ENCODE results near the gene QPCTL. TPM values are rescaled to one million over a fixed set of nuclear protein-coding genes. Genes with fewer than 3 reads are reported as not detected.

The QPCTL gene
- total RNA-seq, 1 donor from 2014 or later: 11.9 TPM

DNA sequence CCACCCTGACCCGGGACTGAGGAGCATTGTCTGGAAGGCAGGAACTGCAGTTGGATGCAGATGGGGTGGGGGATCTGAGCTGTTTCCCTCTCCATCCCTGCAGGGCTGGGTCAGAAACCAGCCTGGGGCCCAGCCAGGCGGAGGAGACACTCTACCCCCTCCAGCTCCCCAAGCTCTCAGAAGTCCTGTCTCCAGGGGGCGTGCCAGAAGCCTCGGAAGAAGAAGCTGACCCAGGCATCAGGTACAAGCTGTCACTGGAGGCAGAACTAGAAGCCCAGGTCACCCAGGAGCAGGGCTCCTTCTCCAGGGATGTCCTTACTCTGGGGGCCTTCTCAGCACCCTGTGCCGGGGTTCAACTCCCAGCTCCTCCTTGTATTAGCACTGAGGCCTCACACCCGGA is 61.1 kb downstream of the QPCTL start:
- Mint-ChIP-seq H3K36me3 (ENCODE audit: low read depth) (no peaks in the 10 kb centered on the region), H3K4me1 (ENCODE audit: low read depth) (no peaks in the 10 kb centered on the region), H3K27me3 (ENCODE audit: low read depth) (no peaks in the 10 kb centered on the region), H3K27ac (ENCODE audit: unreplicated experiment) (no peak overlapping the region), H3K4me3 (ENCODE audit: unreplicated experiment) (no peak overlapping the region), H3K9me3 (ENCODE audit: low read depth) (no peaks in the 10 kb centered on the region)
- TF ChIP-seq, protein P1, sequence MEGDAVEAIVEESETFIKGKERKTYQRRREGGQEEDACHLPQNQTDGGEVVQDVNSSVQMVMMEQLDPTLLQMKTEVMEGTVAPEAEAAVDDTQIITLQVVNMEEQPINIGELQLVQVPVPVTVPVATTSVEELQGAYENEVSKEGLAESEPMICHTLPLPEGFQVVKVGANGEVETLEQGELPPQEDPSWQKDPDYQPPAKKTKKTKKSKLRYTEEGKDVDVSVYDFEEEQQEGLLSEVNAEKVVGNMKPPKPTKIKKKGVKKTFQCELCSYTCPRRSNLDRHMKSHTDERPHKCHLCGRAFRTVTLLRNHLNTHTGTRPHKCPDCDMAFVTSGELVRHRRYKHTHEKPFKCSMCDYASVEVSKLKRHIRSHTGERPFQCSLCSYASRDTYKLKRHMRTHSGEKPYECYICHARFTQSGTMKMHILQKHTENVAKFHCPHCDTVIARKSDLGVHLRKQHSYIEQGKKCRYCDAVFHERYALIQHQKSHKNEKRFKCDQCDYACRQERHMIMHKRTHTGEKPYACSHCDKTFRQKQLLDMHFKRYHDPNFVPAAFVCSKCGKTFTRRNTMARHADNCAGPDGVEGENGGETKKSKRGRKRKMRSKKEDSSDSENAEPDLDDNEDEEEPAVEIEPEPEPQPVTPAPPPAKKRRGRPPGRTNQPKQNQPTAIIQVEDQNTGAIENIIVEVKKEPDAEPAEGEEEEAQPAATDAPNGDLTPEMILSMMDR (IDR thresholded peaks at IDR 0.05): no peak
- no peak for DNase-seq (ENCODE audit: low spot score)

Small RNA genes lying within 50 kb of the gene (microRNA-seq; reads per million reads assigned to microRNA genes)
- not detected for gene MIR642A (ENCODE audit: borderline number of aligned reads)
- not detected for gene MIR642B (ENCODE audit: borderline number of aligned reads)

Other genes with a start within 250 kb of the QPCTL start
- gene FOSB, start 224.7 kb upstream of the QPCTL start, total RNA-seq: 25.5 to 50.9 TPM (median 43.8 TPM) in 3 replicates
- gene RTN2, start 195.6 kb upstream of the QPCTL start, total RNA-seq: 11.5 to 16.0 TPM (median 13.7 TPM) in 3 replicates
- gene PPM1N, start 194.2 kb upstream of the QPCTL start, total RNA-seq: 0.52 to 0.63 TPM in 2 of 3 replicates, not detected in the other
- 65.6 to 145 TPM (median 142 TPM) in 3 replicates for gene VASP, start 185.2 kb upstream of the QPCTL start, total RNA-seq
- 14.8 to 19.8 TPM (median 14.8 TPM) in 3 replicates for gene OPA3, start 107.9 kb upstream of the QPCTL start, total RNA-seq
- gene GPR4, start 90.5 kb upstream of the QPCTL start, total RNA-seq: not detected in 3 replicates
- 20.5 to 28.3 TPM (median 22.4 TPM) in 3 replicates for gene EML2, start 53.3 kb upstream of the QPCTL start, total RNA-seq
- 0.41 to 2.4 TPM (median 1.3 TPM) in 3 replicates for gene GIPR, start 24.4 kb upstream of the QPCTL start, total RNA-seq
- 310 to 361 TPM (median 314 TPM) in 3 replicates for gene SNRPD2, start 713 bp upstream of the QPCTL start, total RNA-seq
- 12.7 to 14.8 TPM (median 14.3 TPM) in 3 replicates for gene FBXO46, start 38.2 kb downstream of the QPCTL start, total RNA-seq
- gene MEIOSIN, start 40.8 kb downstream of the QPCTL start, total RNA-seq: not detected in 3 replicates
- gene SIX5, start 76.6 kb downstream of the QPCTL start, total RNA-seq: 29.3 to 33.8 TPM (median 33.0 TPM) in 3 replicates
- 95.0 to 176 TPM (median 162 TPM) in 3 replicates for gene DMPK, start 89.8 kb downstream of the QPCTL start, total RNA-seq
- gene DMWD, start 100.2 kb downstream of the QPCTL start, total RNA-seq: 77.6 to 83.0 TPM (median 79.4 TPM) in 3 replicates
- gene RSPH6A, start 122.6 kb downstream of the QPCTL start, total RNA-seq: 0.15 TPM in 1 of 3 replicates, not detected in the others
- 56.5 to 63.3 TPM (median 58.0 TPM) in 3 replicates for gene SYMPK, start 170.5 kb downstream of the QPCTL start, total RNA-seq
- not detected in 3 replicates for gene FOXA3, start 171.7 kb downstream of the QPCTL start, total RNA-seq
- 24.9 to 30.5 TPM (median 28.6 TPM) in 3 replicates for gene IRF2BP1, start 193.5 kb downstream of the QPCTL start, total RNA-seq
- gene MYPOP, start 209.9 kb downstream of the QPCTL start, total RNA-seq: 11.9 to 13.1 TPM (median 12.5 TPM) in 3 replicates
- not detected in 3 replicates for gene NANOS2, start 222.1 kb downstream of the QPCTL start, total RNA-seq